HepG2 (cell line): ENCODE measurements around the gene UBXN6. TPM values are rescaled to one million over a fixed set of nuclear protein-coding genes. Genes with fewer than 3 reads are reported as not detected.

ENCODE experiments used
- ATAC-seq: fragments of 200-7000 bp; cut with Tn5 transposase; 3 replicates; pipeline ENCODE4 v1.9.1; 2020; ENCODE audit warnings: mild to moderate bottlenecking, moderate library complexity
- BruUV-seq: library from RNA; stranded (reverse); fragments of 400-500 nt; replicated peaks from 2 replicates; lab custom pipeline; 2021; lab: Mats Ljungman, UMichigan
- CTCF ChIA-PET: fragments of 300-600 bp; formaldehyde crosslinking; extraction: SDS; loops from one replicate; lab custom pipeline; 2021; ENCODE audit warnings: low total read pairs, inconsistent platforms, low intra/inter-chr PET ratio; lab: Yijun Ruan, JAX
- POLR2A ChIA-PET: fragments of 350-600 bp; sonication (Branson Sonifier 250); formaldehyde crosslinking; loops from one replicate; lab custom pipeline; 2020; ENCODE audit warnings: antibody characterized with exemption, inconsistent platforms; lab: Yijun Ruan, JAX
- DNase-seq: peaks from one replicate; pipeline ENCODE4 v3.0.0-alpha.2; 2015; ENCODE audit warnings: low spot score
- FAIRE-seq: peaks from 3 replicates; lab custom pipeline; 2011; peaks lifted over from hg19 to GRCh38; lab: Jason Lieb, UNC
- H2AFZ ChIP-seq: one replicate; pipeline ENCODE4 v1.6.1; 2011; ENCODE audit warnings: low read length, inconsistent platforms
- H3K27ac ChIP-seq: fragments of 300-600 bp; 3 replicates; pipeline ENCODE4 v1.8.0; 2011; ENCODE audit warnings: mixed run types, mild to moderate bottlenecking, mixed read lengths, low read length, inconsistent platforms; ENCODE audit not compliant: insufficient read depth; ENCODE audit errors: extremely low read length
- H3K27me3 ChIP-seq, 2 experiments: fragments of 200-600 bp in 1 of 2; 2 replicates in 1 of 2; 3 replicates in 1 of 2; pipeline versions ENCODE4 v1.6.0 to v1.8.0; 2011; ENCODE audit warnings: low read length in 2 of 2, mild to moderate bottlenecking in 2 of 2, moderate library complexity in 2 of 2, inconsistent platforms in 1 of 2; ENCODE audit not compliant: insufficient read depth in 2 of 2, control insufficient read depth in 1 of 2
- H3K36me3 ChIP-seq, 2 experiments: fragments of 200-600 bp in 1 of 2; replicated peaks in 1 of 2; 2 replicates in 1 of 2; 3 replicates in 1 of 2; pipeline versions ENCODE4 v1.5.1 to v1.8.0; 2011; ENCODE audit warnings: low read length in 2 of 2, inconsistent platforms in 1 of 2; ENCODE audit not compliant: insufficient read depth in 2 of 2, control insufficient read depth in 1 of 2
- H3K4me1 ChIP-seq: 2 replicates; pipeline ENCODE4 v1.5.1; 2012; ENCODE audit warnings: low read length, inconsistent platforms; ENCODE audit not compliant: insufficient read depth
- H3K4me2 ChIP-seq: 2 replicates; pipeline ENCODE4 v1.6.0; 2011; ENCODE audit warnings: low read depth, low read length, inconsistent platforms
- H3K4me3 ChIP-seq, 3 experiments: fragments of 200-600 bp in 1 of 3; sonication (generic), shearing (Covaris generic) in 1 of 3; replicated peaks in 1 of 3; 2 replicates each; pipeline ENCODE4 v1.5.1; 2011 to 2016; ENCODE audit warnings: low read length in 3 of 3, inconsistent platforms in 2 of 3, low read depth in 2 of 3, mild to moderate bottlenecking in 2 of 3, control low read depth in 1 of 3, mixed read lengths in 1 of 3; ENCODE audit not compliant: insufficient read depth in 1 of 3
- H3K79me2 ChIP-seq: one replicate; pipeline ENCODE4 v1.6.1; 2011; ENCODE audit warnings: low read length, inconsistent platforms; ENCODE audit not compliant: insufficient read depth
- H3K9ac ChIP-seq: 2 replicates; pipeline ENCODE4 v1.6.0; 2011; ENCODE audit warnings: mild to moderate bottlenecking, low read depth, low read length, inconsistent platforms; ENCODE audit not compliant: insufficient read depth
- H3K9me3 ChIP-seq: 2 replicates; pipeline ENCODE4 v1.5.1; 2012; ENCODE audit warnings: mild to moderate bottlenecking, low read length
- H4K20me1 ChIP-seq: 2 replicates; pipeline ENCODE4 v1.6.0; 2011; ENCODE audit warnings: inconsistent platforms, mild to moderate bottlenecking, low read length, moderate library complexity; ENCODE audit not compliant: insufficient read depth
- AGO2 ChIP-seq: fragments of 200-400 bp; formaldehyde crosslinking; optimal IDR thresholded peaks from 2 replicates; pipeline ENCODE3; 2017; ENCODE audit warnings: mild to moderate bottlenecking, low read depth, low read length, moderate library complexity
- GLI4 ChIP-seq: sonication (generic); formaldehyde crosslinking; IDR thresholded peaks from 2 replicates; pipeline ENCODE4 v1.5.1; 2020; ENCODE audit warnings: missing genetic modification reagents, mild to moderate bottlenecking, moderate library complexity, borderline replicate concordance
- NFRKB ChIP-seq: fragments of 450-650 bp; IDR thresholded peaks from 2 replicates; pipeline ENCODE4 v1.6.1; 2017
- RBFOX2 ChIP-seq: fragments of 200-400 bp; formaldehyde crosslinking; IDR thresholded peaks from 2 replicates; pipeline ENCODE4 v1.6.1; 2017; ENCODE audit warnings: low read depth, mild to moderate bottlenecking, low read length
- SCMH1 ChIP-seq: sonication (generic); formaldehyde crosslinking; IDR thresholded peaks from 2 replicates; pipeline ENCODE4 v1.9.0; 2021; ENCODE audit warnings: missing genetic modification reagents, mild to moderate bottlenecking, borderline replicate concordance
- SP2 ChIP-seq: sonication (generic); formaldehyde crosslinking; IDR thresholded peaks from 2 replicates; pipeline ENCODE4 v1.5.1; 2020; ENCODE audit warnings: mild to moderate bottlenecking, missing genetic modification reagents
- SRSF4 ChIP-seq: fragments of 200-400 bp; formaldehyde crosslinking; IDR thresholded peaks from one replicate; pipeline ENCODE4 v1.6.1; 2018; ENCODE audit warnings: mild to moderate bottlenecking, low read depth, low read length, moderate library complexity; ENCODE audit not compliant: poor library complexity, severe bottlenecking
- TSC22D2 ChIP-seq: sonication (generic); formaldehyde crosslinking; IDR thresholded peaks from 2 replicates; pipeline ENCODE4 v1.5.1; 2020; ENCODE audit warnings: missing genetic modification reagents, mild to moderate bottlenecking, borderline replicate concordance
- ZNF501 ChIP-seq: sonication (generic); formaldehyde crosslinking; IDR thresholded peaks from 2 replicates; pipeline ENCODE4 v1.5.1; 2020; ENCODE audit warnings: mild to moderate bottlenecking, moderate library complexity, missing genetic modification reagents
- ZNF713 ChIP-seq: sonication (generic); formaldehyde crosslinking; IDR thresholded peaks from 2 replicates; pipeline ENCODE4 v1.4.0; 2020; ENCODE audit warnings: mild to moderate bottlenecking, missing genetic modification reagents
- WGBS: methylation state at CpG from one replicate; pipeline ENCODE4 v1.1.6; 2017; ENCODE audit warnings: low lambda C conversion rate; 5-methylcytosine and 5-hydroxymethylcytosine counted together
- in situ Hi-C: cut with HindIII; loops from 2 replicates; pipeline ENCODE4 v1.10.0; 2017; ENCODE audit warnings: low pct_unique_long_range_greater_than_20kb; ENCODE audit not compliant: extremely low pct_ligation_motif_present
- intact Hi-C: fragments of 100-400 bp; cut with micrococcal nuclease; formaldehyde crosslinking; loops from one replicate; pipeline ENCODE4 v1.10.0; 2022; ENCODE audit not compliant: unreplicated experiment
- polyA plus RNA-seq, 8 experiments: library from polyadenylated mRNA; depleted of rRNA in 3 of 8; stranded (reverse) in 7 of 8; unstranded in 1 of 8; fragments of >200 nt; fragmentation: Illumina TruSeq in 4 of 8; extraction: Trizol in 4 of 8; gene quantifications; 2 replicates each; pipeline versions ENCODE4 v1.2.1 to v1.2.3, GENCODE V29; 2011 to 2016; ENCODE audit warnings: low read depth in 4 of 8, missing spikeins in 1 of 8, mixed read lengths in 1 of 8; ENCODE audit not compliant: insufficient read depth in 1 of 8
- total RNA-seq, 5 experiments: library from RNA; depleted of rRNA; stranded (reverse); fragments of >200 nt; fragmentation: Illumina TruSeq; extraction: Trizol; gene quantifications; 2 replicates each; pipeline ENCODE4 v1.2.3, GENCODE V29; 2016; ENCODE audit warnings: low read depth in 1 of 5
- TF ChIP-seq, protein P1 (sequence below), 2 experiments: sonication (generic) in 1 of 2; formaldehyde crosslinking in 1 of 2; IDR thresholded peaks; 2 replicates each; pipeline versions ENCODE4 v1.4.0 to v1.6.1; 2018 to 2020; ENCODE audit warnings: missing genetic modification reagents in 2 of 2, borderline replicate concordance in 1 of 2, low read depth in 1 of 2, mild to moderate bottlenecking in 1 of 2, missing biosample characterization in 1 of 2
- TF ChIP-seq, protein P2 (sequence below): sonication (generic); formaldehyde crosslinking; IDR thresholded peaks from 2 replicates; pipeline ENCODE4 v1.8.0; 2022; ENCODE audit warnings: mild to moderate bottlenecking, missing genetic modification reagents, moderate library complexity
- TF ChIP-seq, protein P3 (sequence below): sonication (generic); formaldehyde crosslinking; IDR thresholded peaks from 2 replicates; pipeline ENCODE4 v1.8.0; 2022; ENCODE audit warnings: mild to moderate bottlenecking, missing genetic modification reagents; ENCODE audit not compliant: insufficient replicate concordance

The UBXN6 gene
- total and polyA plus RNA-seq, 2 of the 13 experiments (the other 11 are each of a cell fraction or from before 2014, with no cell fraction given): 34.9 to 35.5 TPM

DNA sequence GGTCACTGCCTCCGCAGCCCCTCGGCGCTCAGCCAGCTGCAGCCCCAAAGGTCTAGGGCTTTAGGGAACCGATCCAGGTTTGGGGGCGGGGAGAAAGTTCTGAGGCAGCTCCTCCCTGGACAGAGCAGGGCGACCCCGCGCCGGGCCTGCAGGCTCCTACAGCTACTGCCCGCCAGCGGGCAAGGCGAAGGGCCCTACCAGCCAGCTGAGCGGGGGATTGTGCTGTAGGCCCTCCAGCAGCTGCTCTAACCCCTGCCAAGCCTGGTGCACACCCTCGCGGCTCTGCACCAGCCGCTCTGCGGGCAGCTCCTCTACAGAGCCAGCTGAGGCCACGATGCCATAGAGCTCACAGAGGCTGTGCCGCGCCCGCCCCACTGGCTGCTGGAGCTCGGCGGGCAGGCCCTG, 46.7 kb upstream of the UBXN6 start:
- Histone ChIP-seq H3K4me2 (no peak overlapping the region), H2AFZ (no peak overlapping the region), H3K9ac (no peak overlapping the region), H3K4me3 (no peak overlapping the region), H3K36me3 (peaks cover 4 to 15% of the 10 kb centered on the region in 2 experiments; a peak in 2 of 5 replicates), H3K4me1 (no peaks in the 10 kb centered on the region), H3K9me3 (no peaks in the 10 kb centered on the region), H4K20me1 (no peaks in the 10 kb centered on the region), H3K79me2 (no peaks in the 10 kb centered on the region), H3K27me3 (no peaks in the 10 kb centered on the region), H3K27ac (no peak overlapping the region)
- CTCF ChIA-PET: no interaction called here
- DNase-seq: no peak
- in situ Hi-C loops: no loop called here
- TF ChIP-seq, protein P1, sequence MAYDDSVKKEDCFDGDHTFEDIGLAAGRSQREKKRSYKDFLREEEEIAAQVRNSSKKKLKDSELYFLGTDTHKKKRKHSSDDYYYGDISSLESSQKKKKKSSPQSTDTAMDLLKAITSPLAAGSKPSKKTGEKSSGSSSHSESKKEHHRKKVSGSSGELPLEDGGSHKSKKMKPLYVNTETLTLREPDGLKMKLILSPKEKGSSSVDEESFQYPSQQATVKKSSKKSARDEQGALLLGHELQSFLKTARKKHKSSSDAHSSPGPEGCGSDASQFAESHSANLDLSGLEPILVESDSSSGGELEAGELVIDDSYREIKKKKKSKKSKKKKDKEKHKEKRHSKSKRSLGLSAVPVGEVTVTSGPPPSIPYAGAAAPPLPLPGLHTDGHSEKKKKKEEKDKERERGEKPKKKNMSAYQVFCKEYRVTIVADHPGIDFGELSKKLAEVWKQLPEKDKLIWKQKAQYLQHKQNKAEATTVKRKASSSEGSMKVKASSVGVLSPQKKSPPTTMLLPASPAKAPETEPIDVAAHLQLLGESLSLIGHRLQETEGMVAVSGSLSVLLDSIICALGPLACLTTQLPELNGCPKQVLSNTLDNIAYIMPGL (CRISPR knock-in tag; IDR thresholded peaks at IDR 0.05; ENCODE audit: borderline replicate concordance in 1 of 2, low read depth in 1 of 2): no peak
- TF ChIP-seq SRSF4: no peak
- TF ChIP-seq AGO2: peak; percentile 84
- 0 out of 2 replicates have a peak, but pooled peaks have one; percentile 39 for TF ChIP-seq RBFOX2
- no peak for FAIRE-seq
- no peak for ATAC-seq
- WGBS: no CpG with 5 or more reads among the region's 23 CpGs
- intact Hi-C loops: no loop called here
- POLR2A ChIA-PET: interaction anchor here (0.7 to 1.2 kb wide), 2 partner anchors 14 to 33 kb away, joined by 3 read pairs; partner anchors contain the start of gene PLIN4
- no TSS peak for BruUV-seq

DNA sequence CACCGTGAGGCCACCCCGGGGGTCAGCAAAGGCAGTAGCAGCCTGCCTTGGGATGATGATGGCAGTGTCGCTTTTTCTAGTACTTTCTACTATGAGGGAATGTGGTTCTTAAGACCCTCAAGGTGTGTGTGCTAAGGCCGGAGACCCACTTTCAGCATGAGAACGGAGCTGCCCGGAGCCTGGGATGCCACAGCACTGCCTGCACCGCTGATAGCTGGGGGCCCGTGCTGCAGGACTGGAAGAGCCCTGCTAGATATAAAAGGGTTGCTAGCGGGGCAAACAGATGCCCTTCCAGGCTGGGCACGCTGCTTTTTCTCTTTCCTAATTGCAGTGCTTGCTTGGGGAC, 46.2 kb upstream of the UBXN6 start:
- Histone ChIP-seq H3K9me3 (no peaks in the 10 kb centered on the region), H2AFZ (no peak overlapping the region), H3K9ac (no peak overlapping the region), H4K20me1 (no peaks in the 10 kb centered on the region), H3K27me3 (no peaks in the 10 kb centered on the region), H3K4me1 (no peaks in the 10 kb centered on the region), H3K4me3 (no peak overlapping the region), H3K36me3 (peaks cover 4 to 16% of the 10 kb centered on the region in 2 experiments; a peak in 3 of 5 replicates), H3K4me2 (no peak overlapping the region), H3K79me2 (no peaks in the 10 kb centered on the region), H3K27ac (no peak overlapping the region)
- no peak for ATAC-seq
- no TSS peak for BruUV-seq
- 94% methylated on average over 8 of the region's 10 CpGs for WGBS
- POLR2A ChIA-PET: interaction anchor here (0.7 to 1.2 kb wide), 2 partner anchors 15 to 33 kb away, joined by 3 read pairs; partner anchors contain the start of gene PLIN4
- no peak for DNase-seq
- CTCF ChIA-PET: no interaction called here
- no peak for FAIRE-seq
- TF ChIP-seq NFRKB: no peak
- TF ChIP-seq, protein P2, sequence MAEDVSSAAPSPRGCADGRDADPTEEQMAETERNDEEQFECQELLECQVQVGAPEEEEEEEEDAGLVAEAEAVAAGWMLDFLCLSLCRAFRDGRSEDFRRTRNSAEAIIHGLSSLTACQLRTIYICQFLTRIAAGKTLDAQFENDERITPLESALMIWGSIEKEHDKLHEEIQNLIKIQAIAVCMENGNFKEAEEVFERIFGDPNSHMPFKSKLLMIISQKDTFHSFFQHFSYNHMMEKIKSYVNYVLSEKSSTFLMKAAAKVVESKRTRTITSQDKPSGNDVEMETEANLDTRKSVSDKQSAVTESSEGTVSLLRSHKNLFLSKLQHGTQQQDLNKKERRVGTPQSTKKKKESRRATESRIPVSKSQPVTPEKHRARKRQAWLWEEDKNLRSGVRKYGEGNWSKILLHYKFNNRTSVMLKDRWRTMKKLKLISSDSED: no peak
- TF ChIP-seq, protein P3, sequence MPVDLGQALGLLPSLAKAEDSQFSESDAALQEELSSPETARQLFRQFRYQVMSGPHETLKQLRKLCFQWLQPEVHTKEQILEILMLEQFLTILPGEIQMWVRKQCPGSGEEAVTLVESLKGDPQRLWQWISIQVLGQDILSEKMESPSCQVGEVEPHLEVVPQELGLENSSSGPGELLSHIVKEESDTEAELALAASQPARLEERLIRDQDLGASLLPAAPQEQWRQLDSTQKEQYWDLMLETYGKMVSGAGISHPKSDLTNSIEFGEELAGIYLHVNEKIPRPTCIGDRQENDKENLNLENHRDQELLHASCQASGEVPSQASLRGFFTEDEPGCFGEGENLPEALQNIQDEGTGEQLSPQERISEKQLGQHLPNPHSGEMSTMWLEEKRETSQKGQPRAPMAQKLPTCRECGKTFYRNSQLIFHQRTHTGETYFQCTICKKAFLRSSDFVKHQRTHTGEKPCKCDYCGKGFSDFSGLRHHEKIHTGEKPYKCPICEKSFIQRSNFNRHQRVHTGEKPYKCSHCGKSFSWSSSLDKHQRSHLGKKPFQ (CRISPR knock-in tag): no peak
- TF ChIP-seq GLI4 (CRISPR knock-in tag): no peak
- no peak for TF ChIP-seq SCMH1 (CRISPR knock-in tag)
- TF ChIP-seq TSC22D2 (CRISPR knock-in tag): no peak
- no peak for TF ChIP-seq ZNF501 (CRISPR knock-in tag)
- TF ChIP-seq SP2 (CRISPR knock-in tag): no peak
- TF ChIP-seq ZNF713 (CRISPR knock-in tag): no peak
- in situ Hi-C loops (no loop called here), intact Hi-C loops (no loop called here)
